Choroid plexus epithelial cell (primary cell): ENCODE data around the gene CREB5.
"Not testable (repeated sequence)": the region's sequence is repeated elsewhere in the genome, so short reads cannot be mapped to it uniquely, and the experiment has no call there.

ENCODE experiments used
- DNase-seq: peaks from one replicate; pipeline ENCODE4 v3.0.0-alpha.2; 2010; ENCODE audit warnings: low read depth
- H3K4me3 ChIP-seq: 2 replicates; pipeline ENCODE4 v1.5.1; 2011; ENCODE audit warnings: low read depth, mild to moderate bottlenecking, control low read depth, low read length, moderate library complexity
- CTCF ChIP-seq: conservative IDR thresholded peaks from 2 replicates; pipeline ENCODE4 v1.5.1; 2011; ENCODE audit warnings: low read depth, mild to moderate bottlenecking, control low read depth, inconsistent platforms, low read length, moderate library complexity

Gene CREB5

DNA sequence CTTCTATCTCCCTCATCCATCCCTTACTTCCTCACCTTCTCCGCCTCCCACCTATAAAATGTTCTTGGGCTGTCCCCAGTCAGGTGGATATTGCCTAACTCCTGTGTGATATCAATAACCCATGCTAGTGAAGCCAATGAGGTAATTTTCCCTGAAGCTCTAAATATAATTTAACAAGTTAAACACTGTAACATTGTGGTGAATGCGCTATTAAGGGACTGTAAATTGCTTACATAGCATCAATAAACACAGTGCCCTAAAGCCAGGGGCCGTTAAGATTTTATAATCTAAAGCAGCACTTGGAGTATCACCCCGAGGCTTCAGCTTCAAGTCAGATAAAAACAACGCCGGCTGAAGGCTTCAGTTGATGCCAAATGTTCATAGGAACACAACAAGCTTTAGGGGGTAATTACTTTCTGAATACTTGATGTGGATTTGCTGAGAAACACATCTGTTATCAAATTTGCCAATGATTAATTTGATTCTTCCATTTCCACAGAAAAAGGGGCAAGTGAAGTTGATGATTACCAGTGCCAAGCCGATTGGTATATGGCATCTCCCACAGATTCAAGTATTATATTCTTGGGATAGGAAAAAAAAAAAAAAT lies 138.4 kb downstream of the CREB5 start:
- no peak for DNase-seq
- H3K4me3 ChIP-seq, result no peak overlapping the region
- no peak for TF ChIP-seq CTCF

- no peak for DNase-seq
- no peak for TF ChIP-seq CTCF
- no peak overlapping the region for H3K4me3 ChIP-seq
Measured at GRCh38 chr7:28551331-28551730, 139.0 kb downstream of the CREB5 start.

DNA sequence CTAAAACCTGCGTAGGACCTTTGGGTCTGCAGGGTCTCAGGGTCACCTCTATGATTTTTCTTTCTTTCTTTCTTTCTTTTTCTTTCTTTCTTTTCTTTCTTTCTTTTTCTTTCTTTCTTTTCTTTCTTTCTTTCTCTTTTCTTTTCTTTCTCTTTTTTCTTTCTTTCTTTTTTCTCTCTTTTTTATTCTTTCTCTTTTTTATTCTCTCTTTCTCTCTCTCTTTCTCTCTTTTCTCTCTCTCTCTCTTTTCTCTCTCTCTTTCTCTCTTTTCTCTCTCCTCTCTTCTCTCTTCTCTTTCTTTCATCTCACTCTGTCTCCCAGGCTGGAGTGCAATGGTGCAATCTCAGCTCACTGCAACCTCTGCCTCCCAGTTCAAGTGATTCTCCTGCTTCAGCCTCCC lies 139.4 kb downstream of the CREB5 start:
- H3K4me3 ChIP-seq, DNase-seq: not testable (repeated sequence)

GRCh38 chr7:28554802-28555471 lies 142.6 kb downstream of the CREB5 start:
- no peak for DNase-seq
- no peak for TF ChIP-seq CTCF
- no peak overlapping the region for H3K4me3 ChIP-seq

DNA sequence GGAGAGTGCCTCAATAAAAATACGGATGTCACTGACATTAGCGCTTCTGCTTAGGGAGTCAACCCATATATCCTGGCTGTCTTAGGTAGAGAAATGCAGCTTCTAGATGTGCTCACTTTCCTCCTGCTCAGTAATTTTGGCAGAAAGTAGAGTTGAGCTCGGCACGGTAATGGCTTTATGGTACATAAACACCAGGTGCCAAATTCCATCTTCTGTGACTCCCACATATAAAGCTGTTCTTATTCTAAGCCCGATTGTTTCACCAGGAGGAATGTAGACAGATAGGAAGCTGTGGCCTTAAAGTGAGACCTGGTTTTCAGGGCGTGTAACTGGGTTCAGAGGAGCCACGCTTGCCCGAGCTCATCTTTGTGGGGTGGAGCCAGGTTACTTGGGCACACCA lies 143.7 kb downstream of the CREB5 start:
- TF ChIP-seq CTCF, result no peak
- no peak overlapping the region for H3K4me3 ChIP-seq
- no peak for DNase-seq

- no peak overlapping the region for H3K4me3 ChIP-seq
- no peak for TF ChIP-seq CTCF
- DNase-seq, result no peak
Measured at GRCh38 chr7:28556671-28557070, 144.4 kb downstream of the CREB5 start.

- no peak overlapping the region for H3K4me3 ChIP-seq
- DNase-seq, result no peak
- TF ChIP-seq CTCF, result no peak
Measured at GRCh38 chr7:28558236-28558635, 145.9 kb downstream of the CREB5 start.
